ENCODE results near the gene MRPL24. TPM values are rescaled to one million over a fixed set of nuclear protein-coding genes. Genes with fewer than 3 reads are reported as not detected.

Gene MRPL24
- total RNA-seq = 40.9 and 43.6 TPM in 2 replicates

DNA sequence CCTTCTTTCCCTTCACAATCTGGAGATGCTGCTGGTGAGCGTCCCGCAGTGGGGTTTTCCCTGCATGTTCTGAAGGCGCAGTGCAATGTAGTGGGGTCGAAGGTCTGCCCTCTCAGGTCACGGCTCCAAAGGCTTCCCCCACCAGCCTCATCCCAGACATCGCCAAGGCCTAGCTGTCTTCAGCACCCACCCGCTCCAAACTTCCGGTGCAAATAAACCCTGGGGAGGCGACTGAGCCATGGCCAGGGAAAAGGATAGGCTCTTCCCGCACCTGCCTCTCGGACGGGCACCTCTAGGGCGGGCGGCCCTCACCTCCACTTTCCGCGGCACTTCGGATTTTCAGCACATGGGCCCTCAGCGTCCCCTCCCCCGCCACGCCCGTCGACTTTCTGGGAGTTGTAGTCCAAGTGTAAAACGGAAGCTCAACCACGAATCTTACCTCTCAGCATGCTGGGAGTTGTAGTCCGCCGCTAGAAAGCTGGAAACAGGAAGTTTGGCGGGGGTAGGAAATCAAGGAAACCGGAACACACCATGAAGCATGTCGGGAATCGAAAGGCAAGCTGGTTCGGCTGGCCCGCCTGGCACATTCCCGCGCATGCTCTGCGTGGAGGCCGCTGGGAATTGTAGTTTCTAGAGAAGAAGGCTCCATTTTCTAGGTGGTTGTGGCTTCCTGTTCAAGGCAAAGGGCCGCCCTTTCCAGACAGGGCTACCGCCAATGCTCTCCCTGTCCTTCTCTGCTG lies at the start of gene MRPL24:
TSS of gene MRPL24 (minus strand) at position 348 of the 740 bp plus-strand sequence. CDS start 2,384 bp downstream, outside the sequence.

DNA sequence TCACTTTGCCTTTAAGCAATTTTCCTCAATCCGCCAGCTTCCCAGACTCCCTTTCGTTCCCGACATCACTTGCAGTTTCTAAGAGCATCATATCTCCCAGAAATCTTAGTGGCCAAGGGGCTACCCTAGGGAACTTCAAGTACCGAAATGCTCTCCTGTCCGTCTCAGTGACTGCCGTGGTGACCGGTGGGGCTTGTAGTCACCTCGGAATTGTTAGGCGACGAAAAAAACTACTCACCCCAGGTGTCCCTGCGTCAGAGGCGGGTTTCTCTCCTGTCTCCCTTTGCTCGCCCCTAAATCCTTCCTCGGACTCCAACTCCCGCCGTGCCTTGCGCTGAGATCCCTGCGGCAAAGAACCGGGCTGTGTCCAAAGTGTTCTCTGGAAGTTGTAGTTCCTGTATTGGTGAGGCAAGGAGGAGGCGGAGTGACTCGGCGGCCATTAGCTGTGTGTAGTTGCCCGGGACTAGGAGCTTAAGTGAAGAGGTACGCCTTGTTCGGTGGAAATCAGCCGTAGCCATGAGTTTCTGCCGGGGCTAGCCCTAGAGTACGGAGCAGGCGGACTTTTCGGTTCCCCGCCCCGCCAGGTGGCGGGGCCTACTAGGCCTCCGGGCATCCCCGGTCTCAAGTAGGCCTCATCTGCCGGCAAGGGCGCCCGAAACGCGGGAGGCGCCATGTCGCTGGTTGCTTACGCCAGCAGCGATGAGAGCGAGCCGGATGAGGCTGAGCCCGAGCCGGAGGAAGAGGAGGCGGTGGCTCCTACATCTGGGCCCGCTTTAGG lies 26.4 kb upstream of the MRPL24 start, which contains the start of gene PRCC:
TSS of gene PRCC (plus strand) at position 435 of the 778 bp plus-strand sequence. CDS start at position 672, 237 bp downstream.

DNA sequence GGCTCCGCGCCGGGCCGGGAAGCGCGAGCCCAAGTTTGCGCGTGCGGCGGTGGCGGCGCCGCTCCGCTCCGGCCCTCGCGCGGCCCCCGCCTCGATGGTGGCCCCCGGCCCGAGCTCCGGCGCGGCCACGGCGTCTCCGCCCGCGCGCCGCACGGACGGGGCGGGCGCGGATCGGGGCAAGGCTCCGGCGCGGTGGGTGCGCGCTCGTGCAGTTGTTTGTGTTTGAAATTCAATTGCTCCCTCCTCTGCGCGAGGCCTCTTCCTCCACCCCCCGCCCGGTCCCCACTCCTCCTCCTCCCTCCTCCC lies 10.5 kb upstream of the MRPL24 start, which contains the start of gene HDGF:
TSS of gene HDGF (minus strand) at position 225 of the 306 bp plus-strand sequence. CDS start 246 bp downstream, outside the sequence.

GRCh38 chr1:156728599-156729462 lies 12.1 kb downstream of the MRPL24 start, which contains the start of gene ISG20L2:
Gene ISG20L2, minus strand, starts transcription at chr1:156728766. Its CDS starts 1,114 bp downstream, at chr1:156727652.

GRCh38 chr1:156727926-156728598 lies 12.8 kb downstream of the MRPL24 start, which contains the start of gene METTL25B:
Gene METTL25B, plus strand, starts transcription at chr1:156728469. Its CDS starts 636 bp downstream, at chr1:156729105.

DNA sequence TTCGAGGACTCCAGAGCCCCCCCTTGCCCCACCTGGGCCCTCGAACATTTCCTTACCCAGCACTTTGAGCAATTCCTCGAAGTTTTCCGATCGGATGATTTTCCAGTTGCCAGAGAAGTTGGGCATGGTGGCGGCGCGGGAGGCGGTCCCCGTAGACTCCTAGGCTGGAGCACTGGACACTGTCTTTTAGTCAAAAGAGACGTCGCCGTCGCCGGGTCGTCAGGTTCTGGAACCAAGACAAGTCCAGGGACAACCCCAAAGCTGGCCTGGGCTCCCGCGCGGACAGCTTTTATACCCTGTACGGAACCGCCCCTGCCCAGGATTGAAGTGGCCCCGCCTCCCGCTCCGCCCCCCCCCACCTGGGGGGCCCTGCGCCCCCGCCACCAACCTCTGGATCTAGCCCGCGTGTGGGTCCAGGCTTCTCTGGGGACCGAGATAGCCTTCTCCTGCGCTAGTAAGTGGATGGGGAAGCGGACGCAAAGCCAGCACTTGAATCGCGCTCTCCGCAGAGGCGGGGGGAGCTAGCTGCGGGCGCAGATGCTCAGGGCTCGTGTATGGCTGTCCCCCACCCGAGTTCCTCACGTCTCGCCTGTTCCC lies 35.5 kb downstream of the MRPL24 start, which contains the start of gene CRABP2:
TSS of gene CRABP2 (minus strand) at position 263 of the 597 bp plus-strand sequence. CDS start at position 126, 137 bp downstream.

Other genes with a start within 250 kb of the MRPL24 start
- gene MEF2D, start 240.3 kb downstream of the MRPL24 start, total RNA-seq = 2.7 and 3.9 TPM in 2 replicates
- gene IQGAP3, start 168.5 kb downstream of the MRPL24 start, total RNA-seq = 16.6 and 17.2 TPM in 2 replicates
- gene TTC24, start 161.4 kb downstream of the MRPL24 start, total RNA-seq = not detected in 2 replicates
- gene NAXE, start 149.3 kb downstream of the MRPL24 start, total RNA-seq = 126 TPM in 2 replicates
- gene GPATCH4, start 139.6 kb downstream of the MRPL24 start, total RNA-seq = 29.6 and 34.5 TPM in 2 replicates
- gene HAPLN2, start 121.7 kb downstream of the MRPL24 start, total RNA-seq = not detected in 2 replicates
- 0.15 TPM in 1 of 2 replicates, not detected in the other for gene BCAN, start 99.0 kb downstream of the MRPL24 start, total RNA-seq
- gene NES, start 63.7 kb downstream of the MRPL24 start, total RNA-seq = 154 and 164 TPM in 2 replicates
- gene CRABP2, start 35.5 kb downstream of the MRPL24 start, total RNA-seq = 1.1 and 1.3 TPM in 2 replicates
- 7.8 and 8.1 TPM in 2 replicates for gene METTL25B, start 12.6 kb downstream of the MRPL24 start, total RNA-seq
- gene ISG20L2, start 12.3 kb downstream of the MRPL24 start, total RNA-seq = 6.7 and 9.1 TPM in 2 replicates
- 134 and 196 TPM in 2 replicates for gene HDGF, start 10.6 kb upstream of the MRPL24 start, total RNA-seq
- gene PRCC, start 26.4 kb upstream of the MRPL24 start, total RNA-seq = 7.4 and 8.4 TPM in 2 replicates
- gene SH2D2A, start 75.8 kb upstream of the MRPL24 start, total RNA-seq = 0.97 TPM in 1 of 2 replicates, not detected in the other
- gene INSRR, start 118.0 kb upstream of the MRPL24 start, total RNA-seq = not detected in 2 replicates
- under 0.01 TPM in 1 of 2 replicates, not detected in the other for gene NTRK1, start 119.8 kb upstream of the MRPL24 start, total RNA-seq
- 8.1 and 11.1 TPM in 2 replicates for gene PEAR1, start 152.6 kb upstream of the MRPL24 start, total RNA-seq
- 0.32 TPM in 1 of 2 replicates, not detected in the other for gene LRRC71, start 179.5 kb upstream of the MRPL24 start, total RNA-seq

Measured in epithelial cell of umbilical artery (primary cell).